ENCODE results near the gene PCDHGA6.

GRCh38 chr5:141354900-141355469, 18.7 kb upstream of the PCDHGA6 start, which contains the start of gene PCDHGA4:
- TF ChIP-seq CTCF (IDR thresholded peaks at IDR 0.05; ENCODE audit: poor library complexity, severe bottlenecking) (no peak), EP300 (conservative IDR thresholded peaks at IDR 0.05; ENCODE audit: poor library complexity, severe bottlenecking) (no peak), POLR2AphosphoS5 (IDR thresholded peaks at IDR 0.05) (no peak), RAD21 (conservative IDR thresholded peaks at IDR 0.05) (no peak), SMC3 (conservative IDR thresholded peaks at IDR 0.05; ENCODE audit: poor library complexity) (no peak), MXI1 (conservative IDR thresholded peaks at IDR 0.05; ENCODE audit: poor library complexity, severe bottlenecking) (no peak), TAF1 (IDR thresholded peaks at IDR 0.05; ENCODE audit: low read depth) (no peak)
